SU-DHL-6 (cell line): ENCODE measurements around the gene CTCF.

ENCODE experiments used
- H2AFZ ChIP-seq: fragments of 200-600 bp; sonication (generic); 2 replicates; pipeline ENCODE4 v1.6.1; 2014; ENCODE audit warnings: low read depth, mild to moderate bottlenecking, moderate library complexity, mixed read lengths, antibody characterized with exemption, low read length; ENCODE audit not compliant: severe bottlenecking
- H3F3A ChIP-seq: fragments of 200-600 bp; shearing (Covaris generic); 2 replicates; pipeline ENCODE4 v1.6.0; 2016; ENCODE audit warnings: antibody characterized with exemption, mild to moderate bottlenecking; ENCODE audit not compliant: insufficient read depth
- H3K27ac ChIP-seq: fragments of 200-600 bp; sonication (generic); 2 replicates; pipeline ENCODE4 v1.5.1; 2016; ENCODE audit warnings: low read depth, mild to moderate bottlenecking, low read length, moderate library complexity, mixed read lengths
- H3K27me3 ChIP-seq: fragments of 200-600 bp; sonication (generic), shearing (Covaris generic); 2 replicates; pipeline ENCODE4 v1.6.0; 2014; ENCODE audit warnings: mild to moderate bottlenecking, low read length
- H3K36me3 ChIP-seq: fragments of 200-600 bp; sonication (generic); 2 replicates; pipeline ENCODE4 v1.6.1; 2014; ENCODE audit warnings: mild to moderate bottlenecking, low read length, mixed read lengths
- H3K4me2 ChIP-seq: fragments of 300-600, 200-600 bp; shearing (Covaris generic), sonication (generic); 2 replicates; pipeline ENCODE4 v1.6.0; 2014; ENCODE audit warnings: low read length, low read depth, mild to moderate bottlenecking; ENCODE audit not compliant: poor library complexity, severe bottlenecking
- H3K4me3 ChIP-seq: fragments of 200-600 bp; sonication (generic); 2 replicates; pipeline ENCODE4 v1.5.1; 2014; ENCODE audit warnings: antibody characterized with exemption, low read length, mild to moderate bottlenecking, mixed read lengths; ENCODE audit not compliant: insufficient read depth, poor library complexity, severe bottlenecking
- H3K79me2 ChIP-seq: fragments of 200-600 bp; sonication (generic); 2 replicates; pipeline ENCODE4 v1.6.1; 2014; ENCODE audit warnings: mild to moderate bottlenecking, low read length, moderate library complexity; ENCODE audit not compliant: insufficient read depth
- H3K9ac ChIP-seq: fragments of 200-600 bp; sonication (generic); 2 replicates; pipeline ENCODE4 v1.7.0; 2014; ENCODE audit warnings: mild to moderate bottlenecking, low read length
- H3K9me2 ChIP-seq: fragments of 200-600 bp; sonication (generic); replicated peaks from 2 replicates; pipeline ENCODE4 v1.6.1; 2014; ENCODE audit warnings: low read length; ENCODE audit not compliant: insufficient read depth
- H3K9me3 ChIP-seq: fragments of 200-600 bp; sonication (generic); 2 replicates; pipeline ENCODE4 v1.6.1; 2014; ENCODE audit warnings: low read length, mixed read lengths; ENCODE audit not compliant: insufficient read depth
- H4K20me1 ChIP-seq: fragments of 200-600 bp; sonication (generic); 2 replicates; pipeline ENCODE4 v1.6.1; 2014; ENCODE audit warnings: low read depth, mild to moderate bottlenecking, antibody characterized with exemption, low read length, moderate library complexity, mixed read lengths
- CTCF ChIP-seq: fragments of 200-600 bp; sonication (generic); IDR thresholded peaks from one replicate; pipeline ENCODE4 v1.5.1; 2017; ENCODE audit warnings: antibody characterized with exemption, mild to moderate bottlenecking, low read length, moderate library complexity; ENCODE audit not compliant: insufficient read depth, poor library complexity, severe bottlenecking
- EZH2phosphoT487 ChIP-seq: fragments of 200-600 bp; sonication (generic), shearing (Covaris generic); conservative IDR thresholded peaks from 2 replicates; pipeline ENCODE4 v1.6.1; 2018; ENCODE audit warnings: mild to moderate bottlenecking, antibody characterized with exemption, low read length, moderate library complexity, mixed read lengths

Gene CTCF

GRCh38 chr16:67674851-67675578 lies 112.7 kb downstream of the CTCF start:
- Histone ChIP-seq H2AFZ (no peak overlapping the region), H3F3A (no peaks in the 10 kb centered on the region), H3K9ac (no peak overlapping the region), H3K36me3 (no peaks in the 10 kb centered on the region), H3K27me3 (no peaks in the 10 kb centered on the region), H3K4me3 (no peak overlapping the region), H3K9me2 (no peaks in the 10 kb centered on the region), H3K27ac (no peak overlapping the region), H4K20me1 (no peaks in the 10 kb centered on the region), H3K9me3 (no peaks in the 10 kb centered on the region), H3K4me2 (no peak overlapping the region), H3K79me2 (no peaks in the 10 kb centered on the region)
- TF ChIP-seq CTCF = no peak

- no peaks in the 10 kb centered on the region for H3F3A ChIP-seq
- no peak overlapping the region for H3K4me3 ChIP-seq
- no peak overlapping the region for H2AFZ ChIP-seq
- H4K20me1 ChIP-seq = no peaks in the 10 kb centered on the region
- H3K27ac ChIP-seq = no peak overlapping the region
- H3K36me3 ChIP-seq = no peaks in the 10 kb centered on the region
- H3K9ac ChIP-seq = no peak overlapping the region
- no peaks in the 10 kb centered on the region for H3K9me2 ChIP-seq
- no peaks in the 10 kb centered on the region for H3K27me3 ChIP-seq
- no peaks in the 10 kb centered on the region for H3K79me2 ChIP-seq
- TF ChIP-seq CTCF (no peak), EZH2phosphoT487 (no peak)
- no peaks in the 10 kb centered on the region for H3K9me3 ChIP-seq
- H3K4me2 ChIP-seq = no peak overlapping the region
Observed at GRCh38 chr16:67675579-67675935, 113.2 kb downstream of the CTCF start.

GRCh38 chr16:67675999-67676398 lies 113.7 kb downstream of the CTCF start:
- no peak overlapping the region for H3K9ac ChIP-seq
- no peaks in the 10 kb centered on the region for H4K20me1 ChIP-seq
- no peaks in the 10 kb centered on the region for H3K27me3 ChIP-seq
- no peak overlapping the region for H3K27ac ChIP-seq
- no peaks in the 10 kb centered on the region for H3F3A ChIP-seq
- H3K36me3 ChIP-seq = no peaks in the 10 kb centered on the region
- no peak overlapping the region for H3K4me3 ChIP-seq
- no peak overlapping the region for H3K4me2 ChIP-seq
- H2AFZ ChIP-seq = no peak overlapping the region
- no peaks in the 10 kb centered on the region for H3K9me3 ChIP-seq
- H3K79me2 ChIP-seq = no peaks in the 10 kb centered on the region
- TF ChIP-seq EZH2phosphoT487 = no peak
- no peak for TF ChIP-seq CTCF
- H3K9me2 ChIP-seq = no peaks in the 10 kb centered on the region
